NCI-H146 (cell line): ENCODE measurements around the gene MDN1.
"Not testable (repeated sequence)": the region's sequence is repeated elsewhere in the genome, so short reads cannot be mapped to it uniquely, and the experiment has no call there.

Experiments
- DNase-seq: peaks from one replicate; lab custom pipeline; 2025; lab: John Stamatoyannopoulos, UW

The MDN1 gene

DNA sequence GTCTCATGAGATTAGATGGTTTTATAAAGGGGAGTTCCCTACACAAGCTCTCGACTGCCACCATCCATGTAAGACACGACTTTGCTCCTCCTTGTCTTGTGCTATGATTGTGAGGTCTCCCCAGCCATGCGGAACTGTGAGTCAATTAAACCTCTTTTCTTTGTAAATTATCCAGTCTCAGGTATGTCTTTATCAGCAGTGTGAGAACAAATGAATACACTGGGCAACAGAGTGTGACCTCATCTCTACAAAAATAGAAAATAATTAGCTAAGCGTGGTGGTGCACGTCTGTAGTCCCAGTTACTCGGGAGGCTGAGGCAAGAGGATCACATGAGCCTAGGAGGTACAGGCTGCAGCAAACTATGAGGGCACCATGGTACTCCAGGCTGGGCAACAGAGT, 51.3 kb downstream of the MDN1 start:
- no peak for DNase-seq

DNA sequence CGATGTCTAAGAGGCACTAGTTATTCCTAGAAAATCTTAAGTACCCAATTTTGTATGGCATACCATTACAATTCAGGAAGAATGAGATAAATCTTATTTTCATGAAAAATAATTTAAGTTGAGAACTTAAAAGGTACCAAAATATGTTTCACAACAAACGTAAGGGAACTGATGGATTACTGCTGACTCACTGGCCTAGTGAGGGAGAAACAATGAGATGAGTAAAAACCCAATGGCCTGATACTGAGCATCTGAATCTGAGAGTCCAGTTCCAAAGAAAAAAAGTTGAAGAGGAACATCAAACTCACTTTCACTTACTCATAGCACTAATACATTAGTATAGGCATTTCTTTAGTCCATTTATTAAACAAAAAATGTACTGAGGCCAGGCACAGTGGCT, 56.0 kb downstream of the MDN1 start:
- no peak for DNase-seq

DNA sequence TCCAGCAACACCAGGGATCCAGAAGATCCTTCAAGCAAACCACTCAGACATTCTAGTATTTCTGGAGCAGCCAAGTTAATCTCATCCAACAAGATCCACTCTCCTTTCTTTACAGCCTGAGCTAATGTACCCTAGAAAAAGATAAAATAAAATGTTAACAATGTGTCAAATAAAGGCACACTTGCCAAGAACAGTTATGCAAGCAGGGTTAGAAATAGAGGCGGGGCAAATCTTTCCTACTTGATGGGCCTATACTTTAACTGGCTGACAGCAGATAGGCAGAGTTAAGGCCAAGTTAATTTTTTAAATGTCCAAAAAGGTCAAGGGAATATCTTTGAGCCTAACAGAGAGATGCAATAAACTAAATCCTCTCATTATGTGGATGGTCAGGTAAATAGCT, 60.8 kb downstream of the MDN1 start:
- no peak for DNase-seq

- DNase-seq = no peak
These were observed 69.3 kb downstream of the MDN1 start for GRCh38 chr6:89750338-89750737.

- no peak for DNase-seq
These were observed 69.7 kb downstream of the MDN1 start for GRCh38 chr6:89749918-89750317.

GRCh38 chr6:89745716-89746115, 73.9 kb downstream of the MDN1 start:
- no peak for DNase-seq

- no peak for DNase-seq
These were observed 74.5 kb downstream of the MDN1 start for GRCh38 chr6:89745096-89745495.

DNA sequence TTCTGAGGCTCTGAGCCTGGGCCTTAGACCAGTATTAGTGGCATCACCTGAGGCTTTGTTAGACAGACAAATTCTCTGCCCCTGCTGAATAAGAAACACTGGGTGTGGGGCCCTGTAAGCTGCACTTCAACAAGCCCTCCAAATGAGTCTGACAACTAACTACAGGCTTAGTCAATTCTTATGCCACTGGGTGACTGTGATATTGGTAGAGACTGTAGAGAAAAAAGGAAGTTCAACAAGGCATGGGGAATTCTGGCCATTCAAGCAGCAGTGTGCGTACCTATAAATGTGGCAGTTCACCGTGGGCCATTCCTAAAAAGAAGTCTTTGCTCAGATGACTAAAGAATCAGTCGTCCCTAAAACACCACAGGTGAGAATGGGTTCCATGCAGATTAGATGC, 82.7 kb downstream of the MDN1 start:
- no peak for DNase-seq

DNA sequence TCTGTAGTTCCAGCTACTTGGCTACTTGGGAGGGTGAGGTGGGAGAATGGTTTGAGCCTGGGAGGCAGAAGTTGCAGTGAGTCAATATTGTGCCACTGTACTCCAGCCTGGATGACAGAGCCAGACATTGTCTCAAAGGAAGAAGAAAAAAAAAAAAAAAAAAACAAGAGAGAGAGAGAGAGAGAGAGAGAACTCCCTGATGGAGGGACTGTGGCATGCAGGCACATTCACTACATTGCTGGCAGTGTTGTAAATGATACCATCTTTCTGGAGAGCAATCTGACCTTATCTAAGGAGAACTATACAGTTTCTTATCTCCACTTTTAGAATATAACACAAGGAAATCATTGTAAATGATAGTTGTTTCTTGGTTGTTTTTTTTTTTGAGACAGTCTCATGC, 85.1 kb downstream of the MDN1 start:
- DNase-seq = no peak

GRCh38 chr6:89731924-89732567, 87.5 kb downstream of the MDN1 start:
- no peak for DNase-seq

DNA sequence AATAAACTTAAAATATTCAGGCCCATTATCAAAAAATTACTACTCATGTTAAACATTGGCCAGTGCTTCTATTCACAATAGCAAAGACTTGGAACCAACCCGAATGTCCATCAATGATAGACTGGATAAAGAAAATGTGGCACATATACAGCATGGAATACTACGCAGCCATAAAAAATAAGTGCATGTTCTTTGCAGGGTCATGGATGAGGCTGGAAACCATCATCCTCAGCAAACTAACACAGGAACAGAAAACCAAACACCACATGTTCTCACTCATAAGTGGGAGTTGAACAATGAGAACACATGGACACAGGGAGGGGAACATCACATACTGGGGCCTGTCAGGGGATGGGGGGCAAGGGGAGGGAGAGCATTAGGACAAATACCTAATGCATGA, 88.3 kb downstream of the MDN1 start:
- not testable (repeated sequence) for DNase-seq

DNA sequence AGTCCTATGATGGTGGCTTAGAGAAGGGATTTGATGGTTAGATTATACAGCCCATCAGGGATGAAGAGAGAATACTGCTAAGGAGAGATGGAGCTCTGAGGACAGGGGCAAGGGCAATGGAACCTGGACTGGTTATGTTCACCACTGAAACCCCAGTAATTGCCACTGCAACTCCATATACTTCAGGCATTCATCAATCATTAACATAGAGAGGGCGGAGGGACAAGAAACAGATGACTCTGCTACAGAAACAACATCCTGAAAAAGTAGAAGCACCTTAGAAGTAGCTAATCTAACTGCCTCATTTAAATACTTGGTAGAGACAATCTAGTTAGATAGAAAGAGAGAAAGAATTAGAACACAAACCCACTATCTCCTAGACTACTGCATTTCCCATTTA, 89.8 kb downstream of the MDN1 start:
- DNase-seq = no peak

DNA sequence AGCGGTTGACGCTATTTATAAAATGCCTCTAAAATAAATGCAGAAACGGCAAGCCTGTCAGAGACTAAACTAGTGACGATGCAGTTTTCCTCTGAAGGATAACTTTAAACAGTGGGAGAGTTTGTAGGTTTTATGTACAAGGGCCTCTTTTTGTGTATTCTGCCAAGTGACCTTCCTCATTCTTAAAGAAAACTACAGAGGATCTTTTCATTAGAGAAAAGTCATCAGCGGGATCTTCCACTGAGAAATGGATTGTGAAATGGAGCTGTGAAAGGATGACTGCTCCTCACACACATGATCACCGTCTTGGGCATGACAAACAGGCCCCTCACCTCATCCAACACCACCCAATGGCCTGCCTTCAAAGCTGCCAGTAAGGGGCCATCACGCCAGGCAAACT, 92.1 kb downstream of the MDN1 start:
- DNase-seq = no peak

DNA sequence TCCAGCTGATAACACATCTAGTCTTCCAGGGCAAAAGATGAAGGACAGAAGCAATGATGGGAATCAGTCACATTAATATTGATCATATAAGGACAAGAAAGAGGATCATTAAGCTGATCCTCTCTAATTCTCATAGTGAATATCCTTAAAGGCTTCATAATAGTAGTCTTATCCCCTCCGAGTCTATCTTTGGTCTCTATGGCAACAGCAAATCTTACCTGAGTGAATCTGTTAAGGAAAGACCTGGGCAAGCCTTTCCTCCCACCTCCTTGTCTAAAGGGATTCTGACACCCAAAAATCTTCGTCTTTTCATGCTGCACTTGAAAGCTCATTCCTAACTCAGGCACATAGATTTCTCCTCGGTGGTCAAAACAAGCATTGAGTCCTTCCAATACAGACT, 94.6 kb downstream of the MDN1 start:
- no peak for DNase-seq

DNA sequence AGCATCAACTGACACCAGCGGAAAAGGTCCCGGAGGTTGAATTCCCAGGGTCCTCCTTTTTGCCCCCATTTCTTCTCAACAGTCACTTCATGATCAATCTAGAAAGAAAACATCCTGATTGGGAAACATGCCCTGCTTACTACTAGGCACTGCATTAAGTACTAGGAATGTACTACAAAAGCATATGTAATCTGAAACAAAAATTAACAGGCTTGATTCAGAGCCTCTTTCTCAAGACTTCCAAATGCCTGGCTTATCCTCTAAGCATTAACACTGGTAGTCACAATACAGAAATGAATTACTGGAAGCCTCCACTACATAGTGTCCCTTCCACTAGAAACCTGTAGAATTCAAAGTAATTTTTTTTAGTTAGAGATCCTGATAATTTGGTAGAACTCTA, 96.5 kb downstream of the MDN1 start:
- DNase-seq = no peak

GRCh38 chr6:89716532-89716931, 103.1 kb downstream of the MDN1 start:
- DNase-seq = no peak

- no peak for DNase-seq
These were observed 107.8 kb downstream of the MDN1 start for GRCh38 chr6:89711801-89712200.

DNA sequence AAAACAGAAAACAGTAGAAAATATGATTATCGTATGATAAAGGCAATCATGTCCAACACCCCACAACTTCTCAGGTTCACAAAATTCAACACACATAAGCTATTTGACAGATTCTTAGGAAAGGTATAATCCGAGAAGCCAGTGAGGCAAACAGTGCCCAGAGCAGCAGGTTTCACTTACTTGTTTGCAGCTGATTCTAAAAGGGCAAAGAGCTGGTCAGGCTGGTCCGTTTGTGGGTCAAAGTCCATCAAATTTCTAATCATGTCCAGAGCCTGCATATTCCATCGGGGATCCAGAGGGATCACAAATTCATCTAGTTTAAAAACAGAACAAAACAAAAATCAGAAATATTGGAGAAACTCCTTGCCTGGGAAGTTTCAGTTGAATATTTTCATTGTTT, 111.3 kb downstream of the MDN1 start:
- DNase-seq = no peak

- DNase-seq = no peak
These were observed 111.8 kb downstream of the MDN1 start for GRCh38 chr6:89707766-89708165.

- no peak for DNase-seq
These were observed 113.5 kb downstream of the MDN1 start for GRCh38 chr6:89706121-89706520.

- no peak for DNase-seq
These were observed 116.3 kb downstream of the MDN1 start for GRCh38 chr6:89703292-89703691.

DNA sequence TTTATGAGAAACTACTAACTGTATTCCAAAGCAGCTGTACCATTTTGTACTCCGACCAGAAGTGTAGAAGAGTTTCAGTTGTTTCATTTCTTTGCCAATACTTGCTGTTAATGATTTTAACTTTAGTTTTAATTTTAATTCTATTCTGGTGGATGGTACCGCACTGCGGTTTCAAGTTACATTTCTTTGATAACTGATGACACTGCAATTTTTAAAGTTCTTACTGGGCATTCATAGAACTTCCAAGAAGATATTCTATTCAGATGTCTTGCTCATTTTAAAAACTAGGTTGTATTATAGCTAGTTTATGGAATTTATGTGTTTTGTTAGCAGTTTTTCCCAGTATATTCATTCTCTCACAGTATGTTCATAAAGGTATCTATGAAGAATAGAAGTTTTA, 117.2 kb downstream of the MDN1 start:
- DNase-seq = no peak

GRCh38 chr6:89695667-89696066, 123.9 kb downstream of the MDN1 start:
- no peak for DNase-seq

- DNase-seq = no peak
These were observed 125.2 kb downstream of the MDN1 start for GRCh38 chr6:89694428-89694827.

- DNase-seq = no peak
These were observed 126.4 kb downstream of the MDN1 start for GRCh38 chr6:89693207-89693606.
